Esophagus squamous epithelium (tissue), 4 donors: ENCODE results near the gene DOK1.

ENCODE experiments used
- CTCF ChIP-seq, 6 experiments: fragments of 450-650 bp in 4 of 6; fragments of 200-600 bp in 2 of 6; sonication (generic) in 2 of 6; IDR thresholded peaks; one replicate each; pipeline ENCODE4 v1.5.1; 2016 to 2019; ENCODE audit warnings: antibody characterized with exemption in 6 of 6, mild to moderate bottlenecking in 4 of 6, moderate library complexity in 4 of 6
- POLR2A ChIP-seq, 4 donors: fragments of 450-650 bp; IDR thresholded peaks; one replicate each; pipeline ENCODE4 v1.6.1; 2017; ENCODE audit warnings: antibody characterized with exemption in 4 of 4, mild to moderate bottlenecking in 4 of 4, moderate library complexity in 3 of 4

GRCh38 chr2:74552914-74553811 lies 1.4 kb upstream of the DOK1 start:
- no peak for TF ChIP-seq CTCF (IDR thresholded peaks at IDR 0.05)
- TF ChIP-seq POLR2A (IDR thresholded peaks at IDR 0.05), result no peak
